Naive thymus-derived CD4-positive, alpha-beta T cell (primary cell): ENCODE data around the gene GAN. TPM values are rescaled to one million over a fixed set of nuclear protein-coding genes. Genes with fewer than 3 reads are reported as not detected.

ENCODE experiments used
- ATAC-seq: fragments of 150-1000 bp; cut with Tn5 transposase; 2 replicates; pipeline ENCODE4 v1.10.0; 2021; ENCODE audit warnings: mild to moderate bottlenecking, moderate library complexity
- CTCF ChIA-PET: fragments of 350-600 bp; sonication (Branson Sonifier 250); formaldehyde crosslinking; loops from one replicate; lab custom pipeline; 2021; ENCODE audit warnings: antibody characterized with exemption; lab: Charles Lee
- POLR2A ChIA-PET: fragments of 350-600 bp; sonication (Branson Sonifier 250); formaldehyde crosslinking; loops from one replicate; lab custom pipeline; 2021; ENCODE audit warnings: antibody characterized with exemption, inconsistent platforms; lab: Charles Lee
- DNase-seq, 9 donors: peaks; one replicate each; pipeline versions ENCODE4 v3.0.0 to v3.0.0-alpha.2; 2020 to 2022; ENCODE audit warnings: mixed read lengths in 1 of 9
- H3K27ac ChIP-seq: one replicate; pipeline ENCODE4 v1.7.0; 2013; ENCODE audit warnings: mild to moderate bottlenecking, low read depth, low read length, moderate library complexity
- H3K27me3 ChIP-seq, 2 donors: one replicate each; pipeline ENCODE4 v1.7.0; 2013; ENCODE audit warnings: low read length in 2 of 2, mild to moderate bottlenecking in 2 of 2, moderate library complexity in 2 of 2; ENCODE audit not compliant: control insufficient read depth in 2 of 2, insufficient read depth in 2 of 2
- H3K36me3 ChIP-seq, 3 experiments: 1 replicate in 2 of 3; 2 replicates in 1 of 3; pipeline ENCODE4 v1.7.0; 2013; ENCODE audit warnings: low read length in 3 of 3, mild to moderate bottlenecking in 3 of 3, moderate library complexity in 1 of 3; ENCODE audit not compliant: insufficient read depth in 3 of 3, control insufficient read depth in 2 of 3
- H3K4me1 ChIP-seq, 2 donors: one replicate each; pipeline ENCODE4 v1.7.0; 2013; ENCODE audit warnings: low read length in 2 of 2, mild to moderate bottlenecking in 2 of 2, moderate library complexity in 1 of 2; ENCODE audit not compliant: control insufficient read depth in 2 of 2, insufficient read depth in 2 of 2
- H3K4me3 ChIP-seq: 2 replicates; pipeline ENCODE4 v1.7.0; 2013; ENCODE audit warnings: mild to moderate bottlenecking, low read length
- H3K9me3 ChIP-seq, 3 experiments: 1 replicate in 2 of 3; 2 replicates in 1 of 3; pipeline ENCODE4 v1.7.0; 2013; ENCODE audit warnings: low read length in 3 of 3; ENCODE audit not compliant: control insufficient read depth in 2 of 3
- H3K27ac Mint-ChIP-seq, 9 donors: one replicate each; pipeline ENCODE4 v1.8.0; 2020 to 2022; ENCODE audit warnings: mixed read lengths in 9 of 9, mild to moderate bottlenecking in 8 of 9, moderate library complexity in 5 of 9, inconsistent platforms in 2 of 9
- H3K27me3 Mint-ChIP-seq, 5 donors: one replicate each; pipeline ENCODE4 v1.8.0; 2021 to 2022; ENCODE audit warnings: mixed read lengths in 5 of 5, mild to moderate bottlenecking in 1 of 5
- H3K36me3 Mint-ChIP-seq, 5 donors: one replicate each; pipeline ENCODE4 v1.8.0; 2020 to 2022; ENCODE audit warnings: mixed read lengths in 5 of 5, mild to moderate bottlenecking in 3 of 5, inconsistent platforms in 1 of 5
- H3K4me1 Mint-ChIP-seq, 7 donors: one replicate each; pipeline ENCODE4 v1.8.0; 2020 to 2022; ENCODE audit warnings: mixed read lengths in 7 of 7, mild to moderate bottlenecking in 3 of 7, inconsistent platforms in 1 of 7
- H3K4me3 Mint-ChIP-seq, 10 donors: one replicate each; pipeline ENCODE4 v1.8.0; 2020 to 2022; ENCODE audit warnings: mild to moderate bottlenecking in 10 of 10, mixed read lengths in 10 of 10, moderate library complexity in 6 of 10, inconsistent platforms in 2 of 10
- H3K9me3 Mint-ChIP-seq, 11 donors: one replicate each; pipeline ENCODE4 v1.8.0; 2020 to 2022; ENCODE audit warnings: mixed read lengths in 11 of 11, mild to moderate bottlenecking in 4 of 11, inconsistent platforms in 1 of 11, moderate library complexity in 1 of 11
- intact Hi-C, 2 donors: fragments of 100-400 bp; cut with micrococcal nuclease; formaldehyde crosslinking; loops; one replicate each; pipeline ENCODE4 v1.15.1; 2023
- polyA plus RNA-seq, 2 donors: library from polyadenylated mRNA; unstranded; fragments of 300-500 nt; fragmentation: Illumina TruSeq; gene quantifications; one replicate each; pipeline ENCODE4 v1.2.3, GENCODE V29; 2021
- total RNA-seq, 6 experiments: library from RNA in 5 of 6; stranded (reverse) in 5 of 6; gene quantifications; 1 replicate in 5 of 6; 2 replicates in 1 of 6; pipeline ENCODE4 v1.2.3 and lab custom pipeline; 2021 to 2026

Gene GAN
- total and polyA plus RNA-seq, 7 experiments from 2014 or later = 2.3 to 11.3 (median 7.8) TPM

DNA sequence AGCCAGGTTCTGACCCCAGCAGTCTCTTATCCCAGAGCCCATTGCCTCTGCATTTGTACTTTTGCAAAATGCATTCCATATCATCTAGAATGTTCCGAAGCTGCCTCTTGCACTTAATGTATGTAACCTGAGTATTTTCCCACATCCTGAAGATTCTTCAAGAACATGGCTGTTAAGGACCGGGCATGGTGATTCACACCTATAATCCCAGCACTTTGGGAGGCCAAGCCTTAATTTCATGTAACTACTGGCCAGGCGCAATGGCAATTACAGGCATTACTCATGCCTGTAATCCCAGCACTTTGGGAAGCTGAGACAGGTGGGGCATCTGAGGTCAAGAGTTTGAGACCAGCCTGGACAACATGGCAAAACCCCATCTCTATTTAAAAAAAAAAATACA, 31.7 kb upstream of the GAN start:
- Mint-ChIP-seq H3K9me3 (no peaks in the 10 kb centered on the region), H3K36me3 (no peaks in the 10 kb centered on the region), H3K27ac (no peak overlapping the region), H3K4me3 (no peak overlapping the region), H3K27me3 (no peaks in the 10 kb centered on the region), H3K4me1 (no peaks in the 10 kb centered on the region)
- Histone ChIP-seq H3K4me3 (no peak overlapping the region), H3K27ac (no peak overlapping the region), H3K36me3 (no peaks in the 10 kb centered on the region), H3K9me3 (no peaks in the 10 kb centered on the region), H3K27me3 (no peaks in the 10 kb centered on the region), H3K4me1 (no peaks in the 10 kb centered on the region)
- no peak for DNase-seq
- intact Hi-C loops = no loop called here
- CTCF ChIA-PET = no interaction called here
- POLR2A ChIA-PET = no interaction called here
- no peak for ATAC-seq

- POLR2A ChIA-PET = no interaction called here
- Histone ChIP-seq H3K27me3 (no peaks in the 10 kb centered on the region), H3K4me1 (no peaks in the 10 kb centered on the region), H3K36me3 (no peaks in the 10 kb centered on the region), H3K27ac (no peak overlapping the region), H3K4me3 (no peak overlapping the region), H3K9me3 (no peaks in the 10 kb centered on the region)
- H3K4me3 Mint-ChIP-seq = no peak overlapping the region
- H3K36me3 Mint-ChIP-seq = no peaks in the 10 kb centered on the region
- no peaks in the 10 kb centered on the region for H3K27me3 Mint-ChIP-seq
- ATAC-seq (no peak), DNase-seq (no peak)
- intact Hi-C loops = no loop called here
- H3K4me1 Mint-ChIP-seq = no peaks in the 10 kb centered on the region
- no peaks in the 10 kb centered on the region for H3K9me3 Mint-ChIP-seq
- no peak overlapping the region for H3K27ac Mint-ChIP-seq
- CTCF ChIA-PET = interaction anchor here (0.6 kb wide), 1 partner anchor 26 kb away, joined by 3 read pairs; no protein-coding TSS in a partner anchor
Measured at GRCh38 chr16:81284995-81285600, 29.7 kb upstream of the GAN start.

GRCh38 chr16:81286190-81286589, 28.6 kb upstream of the GAN start:
- no peak for ATAC-seq
- no peaks in the 10 kb centered on the region for H3K27me3 ChIP-seq
- Mint-ChIP-seq H3K27me3 (peaks cover 0 to 5% (median 0%) of the 10 kb centered on the region in 5 donors), H3K36me3 (no peaks in the 10 kb centered on the region), H3K27ac (no peak overlapping the region), H3K4me1 (no peaks in the 10 kb centered on the region), H3K9me3 (no peaks in the 10 kb centered on the region), H3K4me3 (no peak overlapping the region)
- H3K9me3 ChIP-seq = no peaks in the 10 kb centered on the region
- no peaks in the 10 kb centered on the region for H3K4me1 ChIP-seq
- H3K27ac ChIP-seq = no peak overlapping the region
- no peak overlapping the region for H3K4me3 ChIP-seq
- CTCF ChIA-PET = interaction anchor here (0.6 kb wide), 1 partner anchor 17 kb away, joined by 5 read pairs; no protein-coding TSS in a partner anchor
- no peak for DNase-seq
- intact Hi-C loops = no loop called here
- H3K36me3 ChIP-seq = no peaks in the 10 kb centered on the region
- POLR2A ChIA-PET = no interaction called here

DNA sequence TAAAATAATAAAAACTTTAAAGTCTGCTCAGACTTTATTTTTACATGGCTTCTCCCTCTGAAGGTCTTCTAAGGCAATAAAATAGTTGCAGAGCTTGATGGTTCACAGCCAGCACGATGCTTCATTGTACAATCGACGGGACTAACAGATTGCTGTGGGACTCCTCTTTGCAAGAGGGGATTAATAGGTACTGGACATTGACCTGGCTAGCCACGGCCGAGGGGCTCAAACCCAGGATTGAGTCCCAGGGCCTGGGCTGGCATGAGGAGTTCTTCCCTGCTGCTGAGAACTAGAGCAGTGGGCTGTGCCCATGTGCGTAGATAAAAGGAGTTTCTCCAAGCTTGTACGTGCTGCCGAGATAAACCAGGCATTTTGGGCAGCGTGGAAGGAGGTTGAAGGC, 23.6 kb upstream of the GAN start:
- Histone ChIP-seq H3K36me3 (no peaks in the 10 kb centered on the region), H3K4me3 (no peak overlapping the region), H3K9me3 (no peaks in the 10 kb centered on the region), H3K4me1 (no peaks in the 10 kb centered on the region), H3K27ac (no peak overlapping the region), H3K27me3 (no peaks in the 10 kb centered on the region)
- peaks cover 9 to 26% (median 16%) of the 10 kb centered on the region in 5 donors for H3K27me3 Mint-ChIP-seq
- POLR2A ChIA-PET = no interaction called here
- intact Hi-C loops = no loop called here
- no peak overlapping the region for H3K4me3 Mint-ChIP-seq
- no peak for ATAC-seq
- no peak overlapping the region for H3K27ac Mint-ChIP-seq
- DNase-seq = no peak
- no peaks in the 10 kb centered on the region for H3K36me3 Mint-ChIP-seq
- CTCF ChIA-PET = no interaction called here
- H3K4me1 Mint-ChIP-seq = no peaks in the 10 kb centered on the region
- no peaks in the 10 kb centered on the region for H3K9me3 Mint-ChIP-seq

- H3K27me3 ChIP-seq = no peaks in the 10 kb centered on the region
- Mint-ChIP-seq H3K36me3 (no peaks in the 10 kb centered on the region), H3K4me1 (no peaks in the 10 kb centered on the region), H3K9me3 (peaks cover 0 to 4% (median 0%) of the 10 kb centered on the region in 11 donors), H3K4me3 (no peak overlapping the region), H3K27me3 (peaks cover 10 to 29% (median 20%) of the 10 kb centered on the region in 5 donors), H3K27ac (no peak overlapping the region)
- no peaks in the 10 kb centered on the region for H3K4me1 ChIP-seq
- ChIA-PET POLR2A (no interaction called here), CTCF (no interaction called here)
- H3K4me3 ChIP-seq = no peak overlapping the region
- ATAC-seq (no peak), DNase-seq (no peak)
- intact Hi-C loops = no loop called here
- H3K27ac ChIP-seq = no peak overlapping the region
- no peaks in the 10 kb centered on the region for H3K36me3 ChIP-seq
- no peaks in the 10 kb centered on the region for H3K9me3 ChIP-seq
Measured at GRCh38 chr16:81292936-81293335, 21.8 kb upstream of the GAN start.

- H3K4me1 ChIP-seq = no peaks in the 10 kb centered on the region
- ChIA-PET POLR2A (no interaction called here), CTCF (no interaction called here)
- H3K27ac Mint-ChIP-seq = no peak overlapping the region
- no peaks in the 10 kb centered on the region for H3K36me3 Mint-ChIP-seq
- H3K9me3 ChIP-seq = no peaks in the 10 kb centered on the region
- no peaks in the 10 kb centered on the region for H3K36me3 ChIP-seq
- H3K27ac ChIP-seq = no peak overlapping the region
- DNase-seq = no peak
- no peaks in the 10 kb centered on the region for H3K27me3 ChIP-seq
- intact Hi-C loops = no loop called here
- ATAC-seq = no peak
- H3K4me1 Mint-ChIP-seq = no peaks in the 10 kb centered on the region
- H3K4me3 ChIP-seq = no peak overlapping the region
- peaks cover 0 to 4% (median 0%) of the 10 kb centered on the region in 11 donors for H3K9me3 Mint-ChIP-seq
- H3K4me3 Mint-ChIP-seq = no peak overlapping the region
- peaks cover 10 to 29% (median 20%) of the 10 kb centered on the region in 5 donors for H3K27me3 Mint-ChIP-seq
Measured at GRCh38 chr16:81293909-81294802, 20.6 kb upstream of the GAN start.
